Endothelial cell of umbilical vein (primary cell): ENCODE measurements around the gene NFYC. TPM values are rescaled to one million over a fixed set of nuclear protein-coding genes. Genes with fewer than 3 reads are reported as not detected.

Source experiments
- BruUV-seq: library from RNA; stranded (reverse); fragments of 400-500 nt; replicated peaks from 2 replicates; lab custom pipeline; 2021; lab: Mats Ljungman, UMichigan
- CTCF ChIA-PET: fragments of 300-600, 350-600 bp; sonication (Branson Sonifier 250); formaldehyde crosslinking; loops from one replicate; lab custom pipeline; 2021; ENCODE audit warnings: antibody characterized with exemption, inconsistent platforms; lab: Charles Lee
- POLR2A ChIA-PET: fragments of 300-600, 350-600 bp; sonication (Branson Sonifier 250); formaldehyde crosslinking; loops from one replicate; lab custom pipeline; 2021; ENCODE audit warnings: antibody characterized with exemption, inconsistent platforms; lab: Charles Lee
- DNase-seq: peaks from one replicate; pipeline ENCODE4 v3.0.0-alpha.2; 2011; ENCODE audit warnings: low read depth, low spot score
- FAIRE-seq: peaks from 2 replicates; lab custom pipeline; 2011; peaks lifted over from hg19 to GRCh38; lab: Jason Lieb, UNC
- H2AFZ ChIP-seq: 2 replicates; pipeline ENCODE4 v1.6.0; 2012; ENCODE audit warnings: low read depth, low read length, control low read depth, inconsistent platforms
- H3K27ac ChIP-seq: 2 replicates; pipeline ENCODE4 v1.5.1; 2011; ENCODE audit warnings: low read depth, mild to moderate bottlenecking, control low read depth, low read length, moderate library complexity; ENCODE audit not compliant: insufficient read depth
- H3K27me3 ChIP-seq, 2 experiments: 2 replicates each; pipeline versions ENCODE4 v1.6.0 to v1.6.1; 2011; ENCODE audit warnings: low read length in 2 of 2, mixed read lengths in 1 of 2; ENCODE audit not compliant: control insufficient read depth in 2 of 2, insufficient read depth in 2 of 2
- H3K36me3 ChIP-seq, 2 experiments: 2 replicates in 1 of 2; 3 replicates in 1 of 2; pipeline ENCODE4 v1.5.1; 2011; ENCODE audit warnings: low read length in 2 of 2, mild to moderate bottlenecking in 1 of 2, moderate library complexity in 1 of 2; ENCODE audit not compliant: control insufficient read depth in 2 of 2, insufficient read depth in 2 of 2; ENCODE audit errors: extremely low read depth in 1 of 2
- H3K4me1 ChIP-seq: 3 replicates; pipeline ENCODE4 v1.5.1; 2011; ENCODE audit warnings: mild to moderate bottlenecking, low read length; ENCODE audit not compliant: control insufficient read depth, insufficient read depth; ENCODE audit errors: extremely low read depth
- H3K4me2 ChIP-seq: 2 replicates; pipeline ENCODE4 v1.6.1; 2011; ENCODE audit warnings: low read length, control low read depth, mixed read lengths; ENCODE audit not compliant: insufficient read depth
- H3K4me3 ChIP-seq, 3 experiments: fragments of 200-600 bp in 1 of 3; sonication (generic), shearing (Covaris generic) in 1 of 3; replicated peaks in 1 of 3; 2 replicates each; pipeline ENCODE4 v1.5.1; 2011 to 2016; ENCODE audit warnings: control low read depth in 3 of 3, low read length in 3 of 3, mild to moderate bottlenecking in 2 of 3, inconsistent platforms in 1 of 3, low read depth in 1 of 3, moderate library complexity in 1 of 3; ENCODE audit not compliant: insufficient read depth in 1 of 3
- H3K79me2 ChIP-seq: 2 replicates; pipeline ENCODE4 v1.6.0; 2012; ENCODE audit warnings: low read length, inconsistent platforms; ENCODE audit not compliant: control insufficient read depth, insufficient read depth
- H3K9ac ChIP-seq: replicated peaks from 2 replicates; pipeline ENCODE3; 2011; ENCODE audit warnings: low read length, control low read depth; ENCODE audit not compliant: insufficient read depth; ENCODE audit errors: extremely low read depth
- H3K9me1 ChIP-seq: replicated peaks from 3 replicates; pipeline ENCODE4 v1.6.0; 2011; ENCODE audit warnings: mild to moderate bottlenecking, low read length; ENCODE audit not compliant: control insufficient read depth, insufficient read depth; ENCODE audit errors: extremely low read depth
- H3K9me3 ChIP-seq: replicated peaks from 2 replicates; pipeline ENCODE4 v1.5.1; 2012; ENCODE audit warnings: low read length, inconsistent platforms; ENCODE audit not compliant: control insufficient read depth, insufficient read depth
- H4K20me1 ChIP-seq: replicated peaks from 2 replicates; pipeline ENCODE3; 2011; ENCODE audit warnings: mild to moderate bottlenecking, low read length; ENCODE audit not compliant: control insufficient read depth, insufficient read depth; ENCODE audit errors: extremely low read depth
- EZH2 ChIP-seq: IDR thresholded peaks from 2 replicates; pipeline ENCODE4 v1.6.1; 2012; ENCODE audit warnings: borderline replicate concordance, low read depth, mild to moderate bottlenecking, moderate library complexity, low read length, inconsistent platforms; ENCODE audit not compliant: severe bottlenecking
- FOS ChIP-seq: IDR thresholded peaks from 2 replicates; pipeline ENCODE4 v1.6.1; 2011; ENCODE audit warnings: mild to moderate bottlenecking, low read length, moderate library complexity, borderline replicate concordance; ENCODE audit not compliant: insufficient read depth
- GATA2 ChIP-seq: IDR thresholded peaks from 2 replicates; pipeline ENCODE4 v1.7.0; 2011; ENCODE audit warnings: low read depth, mild to moderate bottlenecking, moderate library complexity, mixed read lengths, low read length; ENCODE audit not compliant: insufficient read length, insufficient read depth
- JUN ChIP-seq: IDR thresholded peaks from 2 replicates; pipeline ENCODE4 v1.6.1; 2011; ENCODE audit warnings: borderline replicate concordance, low read depth; ENCODE audit not compliant: insufficient read length, insufficient read depth
- MYC ChIP-seq: IDR thresholded peaks from one replicate; pipeline ENCODE4 v1.6.1; 2011; ENCODE audit warnings: mild to moderate bottlenecking, low read depth, low read length
- POLR2A ChIP-seq: IDR thresholded peaks from 2 replicates; pipeline ENCODE4 v1.6.1; 2012; ENCODE audit warnings: low read depth, mild to moderate bottlenecking, control low read depth, low read length
- POLR2AphosphoS5 ChIP-seq: IDR thresholded peaks from 2 replicates; pipeline ENCODE4 v1.6.1; 2012; ENCODE audit warnings: low read depth, mild to moderate bottlenecking, control low read depth, low read length, moderate library complexity; ENCODE audit not compliant: insufficient read depth
- dilution Hi-C: fragments of 300-500 bp; cut with MboI; formaldehyde crosslinking; loops from one replicate; pipeline ENCODE4 v1.15.0; 2019; ENCODE audit warnings: low sequenced_read_pairs; ENCODE audit not compliant: extremely low pct_ligation_motif_present
- intact Hi-C: fragments of 100-400 bp; cut with micrococcal nuclease; formaldehyde crosslinking; loops from one replicate; pipeline ENCODE4 v1.10.0; 2022
- polyA plus RNA-seq, 4 experiments: library from polyadenylated mRNA; depleted of rRNA in 3 of 4; stranded (reverse) in 3 of 4; unstranded in 1 of 4; fragments of >200 nt; gene quantifications; 2 replicates each; pipeline versions ENCODE4 v1.2.1 to v1.2.3, GENCODE V29; 2011 to 2012; ENCODE audit warnings: missing spikeins in 1 of 4
- total RNA-seq: library from RNA; stranded (reverse); gene quantifications from 2 replicates; pipeline ENCODE4 v1.2.3, GENCODE V29; 2021
- TF ChIP-seq, protein P1 (sequence below): IDR thresholded peaks from 2 replicates; pipeline ENCODE4 v1.6.1; 2011; ENCODE audit not compliant: insufficient read depth, insufficient read length
- TF ChIP-seq, protein P2 (sequence below), 2 donors: IDR thresholded peaks; 1 replicate in 1 of 2; 2 replicates in 1 of 2; pipeline ENCODE4 v1.5.1; 2011; ENCODE audit warnings: low read length in 2 of 2, mild to moderate bottlenecking in 2 of 2, moderate library complexity in 2 of 2, control low read depth in 1 of 2, inconsistent platforms in 1 of 2, low read depth in 1 of 2; ENCODE audit not compliant: insufficient read depth in 1 of 2; ENCODE audit errors: extremely low read depth in 1 of 2

Gene NFYC
- total and polyA plus RNA-seq, 2 donors (not counting 3 experiments of a cell fraction or from before 2014, with no cell fraction given), result 51.1 to 81.7 TPM

DNA sequence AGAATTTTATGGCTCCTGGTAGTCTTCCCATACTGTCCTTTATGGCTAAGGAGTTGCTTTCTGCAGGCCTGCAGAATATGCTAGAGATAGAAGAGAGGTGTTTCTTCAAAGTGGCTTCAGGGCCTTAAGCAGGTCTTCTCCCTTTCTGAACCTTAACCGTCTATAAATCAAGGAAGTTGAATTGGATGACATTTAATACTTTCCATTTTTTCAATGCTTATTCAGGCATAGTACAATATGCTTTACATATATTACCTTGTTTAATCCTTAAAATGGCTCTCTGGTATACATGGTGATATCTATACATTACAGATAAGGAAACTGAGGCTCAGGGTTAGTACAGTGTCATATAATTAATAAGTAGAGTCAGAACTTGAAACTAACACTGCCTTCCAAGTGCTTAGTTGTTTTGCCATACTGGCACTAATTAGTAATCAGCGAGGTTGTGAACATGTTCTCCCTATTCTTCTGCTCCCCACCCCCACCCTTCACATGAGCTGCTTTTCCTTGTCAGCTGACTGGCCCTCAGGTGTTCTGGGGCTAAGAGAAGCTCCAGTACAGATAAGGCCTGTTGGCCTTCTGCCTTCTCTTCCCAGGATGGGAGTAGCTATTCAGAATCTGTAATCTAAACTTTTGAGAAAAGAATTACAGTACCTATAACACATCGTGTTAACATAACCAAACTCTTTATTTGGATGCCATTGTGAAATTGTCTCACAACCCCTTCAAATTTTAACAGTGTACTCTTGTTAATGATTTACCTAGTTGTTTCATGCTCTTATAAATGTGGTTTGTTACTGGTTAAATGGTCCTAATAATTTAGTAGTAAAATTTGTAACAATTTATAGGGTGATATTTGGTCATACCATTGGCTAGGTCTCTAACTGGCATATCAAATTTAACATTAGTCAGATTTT is 13.6 kb downstream of the NFYC start:
- ChIA-PET POLR2A (no interaction called here), CTCF (no interaction called here)
- intact Hi-C loops, result no loop called here

More for the DNA sequence above, 13.6 kb downstream of the NFYC start:
- H3K4me1 ChIP-seq, result peaks cover 5% of the 10 kb centered on the region
- DNase-seq (no peak), FAIRE-seq (no peak)
- no peak overlapping the region for H2AFZ ChIP-seq
- H3K9me1 ChIP-seq, result no peaks in the 10 kb centered on the region
- peaks cover 28% of the 10 kb centered on the region for H3K79me2 ChIP-seq
- no peak overlapping the region for H3K4me2 ChIP-seq
- dilution Hi-C loops, result no loop called here
- no peak overlapping the region for H3K27ac ChIP-seq
- BruUV-seq, result no TSS peak
- no peak overlapping the region for H3K9ac ChIP-seq
- H3K27me3 ChIP-seq, result no peaks in the 10 kb centered on the region
- H3K36me3 ChIP-seq, result no peaks in the 10 kb centered on the region
- no peak for TF ChIP-seq POLR2A
- TF ChIP-seq, protein P1, sequence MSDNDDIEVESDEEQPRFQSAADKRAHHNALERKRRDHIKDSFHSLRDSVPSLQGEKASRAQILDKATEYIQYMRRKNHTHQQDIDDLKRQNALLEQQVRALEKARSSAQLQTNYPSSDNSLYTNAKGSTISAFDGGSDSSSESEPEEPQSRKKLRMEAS, result no peak
- TF ChIP-seq POLR2AphosphoS5, result no peak
- TF ChIP-seq EZH2, result no peak
- TF ChIP-seq, protein P2, sequence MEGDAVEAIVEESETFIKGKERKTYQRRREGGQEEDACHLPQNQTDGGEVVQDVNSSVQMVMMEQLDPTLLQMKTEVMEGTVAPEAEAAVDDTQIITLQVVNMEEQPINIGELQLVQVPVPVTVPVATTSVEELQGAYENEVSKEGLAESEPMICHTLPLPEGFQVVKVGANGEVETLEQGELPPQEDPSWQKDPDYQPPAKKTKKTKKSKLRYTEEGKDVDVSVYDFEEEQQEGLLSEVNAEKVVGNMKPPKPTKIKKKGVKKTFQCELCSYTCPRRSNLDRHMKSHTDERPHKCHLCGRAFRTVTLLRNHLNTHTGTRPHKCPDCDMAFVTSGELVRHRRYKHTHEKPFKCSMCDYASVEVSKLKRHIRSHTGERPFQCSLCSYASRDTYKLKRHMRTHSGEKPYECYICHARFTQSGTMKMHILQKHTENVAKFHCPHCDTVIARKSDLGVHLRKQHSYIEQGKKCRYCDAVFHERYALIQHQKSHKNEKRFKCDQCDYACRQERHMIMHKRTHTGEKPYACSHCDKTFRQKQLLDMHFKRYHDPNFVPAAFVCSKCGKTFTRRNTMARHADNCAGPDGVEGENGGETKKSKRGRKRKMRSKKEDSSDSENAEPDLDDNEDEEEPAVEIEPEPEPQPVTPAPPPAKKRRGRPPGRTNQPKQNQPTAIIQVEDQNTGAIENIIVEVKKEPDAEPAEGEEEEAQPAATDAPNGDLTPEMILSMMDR (IDR thresholded peaks at IDR 0.05; ENCODE audit: extremely low read depth in 1 of 2, insufficient read depth in 1 of 2, low read depth in 1 of 2, low read length in 2 of 2), result no peak
- no peak for TF ChIP-seq JUN
- TF ChIP-seq FOS, result no peak
- TF ChIP-seq GATA2, result no peak
- no peak for TF ChIP-seq MYC
- peaks cover 3% of the 10 kb centered on the region for H4K20me1 ChIP-seq
- no peak overlapping the region for H3K4me3 ChIP-seq
- H3K9me3 ChIP-seq, result no peaks in the 10 kb centered on the region
